ENCODE results near the gene CDK5RAP2.

The CDK5RAP2 gene

DNA sequence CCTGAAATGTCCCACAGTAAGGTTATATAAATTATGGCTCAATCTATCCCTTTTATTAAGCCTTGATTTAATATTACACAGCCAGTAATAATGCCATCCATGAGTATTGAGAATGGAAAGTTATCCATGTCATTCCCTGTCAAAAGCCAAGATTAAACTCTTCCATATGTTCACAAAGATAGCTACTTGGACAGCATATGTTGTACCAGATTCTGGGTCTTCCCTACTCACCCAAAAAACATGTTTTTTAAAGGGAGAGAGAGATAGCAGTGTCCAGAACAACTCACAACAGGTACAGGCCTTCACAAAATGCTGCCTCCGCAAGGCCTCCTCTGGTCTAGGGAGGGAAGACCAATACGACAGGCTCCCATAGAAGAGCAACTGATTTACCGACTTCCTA is 15.4 kb downstream of the CDK5RAP2 start:
- TF ChIP-seq RAD21 (IDR thresholded peaks at IDR 0.05; ENCODE audit: low read depth) (no peak), ZBTB7A (IDR thresholded peaks at IDR 0.05; ENCODE audit: low read depth) (no peak), FOXM1 (IDR thresholded peaks at IDR 0.05; ENCODE audit: borderline replicate concordance, low read depth) (no peak), TEAD4 (IDR thresholded peaks at IDR 0.05) (no peak), YY1 (IDR thresholded peaks at IDR 0.05; ENCODE audit: low read depth) (no peak), EP300 (IDR thresholded peaks at IDR 0.05; ENCODE audit: borderline replicate concordance) (no peak), TCF12 (IDR thresholded peaks at IDR 0.05; ENCODE audit: low read depth) (no peak), EGR1 (IDR thresholded peaks at IDR 0.05) (no peak)
- TF ChIP-seq, protein P1, sequence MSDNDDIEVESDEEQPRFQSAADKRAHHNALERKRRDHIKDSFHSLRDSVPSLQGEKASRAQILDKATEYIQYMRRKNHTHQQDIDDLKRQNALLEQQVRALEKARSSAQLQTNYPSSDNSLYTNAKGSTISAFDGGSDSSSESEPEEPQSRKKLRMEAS (IDR thresholded peaks at IDR 0.05) = no peak

DNA sequence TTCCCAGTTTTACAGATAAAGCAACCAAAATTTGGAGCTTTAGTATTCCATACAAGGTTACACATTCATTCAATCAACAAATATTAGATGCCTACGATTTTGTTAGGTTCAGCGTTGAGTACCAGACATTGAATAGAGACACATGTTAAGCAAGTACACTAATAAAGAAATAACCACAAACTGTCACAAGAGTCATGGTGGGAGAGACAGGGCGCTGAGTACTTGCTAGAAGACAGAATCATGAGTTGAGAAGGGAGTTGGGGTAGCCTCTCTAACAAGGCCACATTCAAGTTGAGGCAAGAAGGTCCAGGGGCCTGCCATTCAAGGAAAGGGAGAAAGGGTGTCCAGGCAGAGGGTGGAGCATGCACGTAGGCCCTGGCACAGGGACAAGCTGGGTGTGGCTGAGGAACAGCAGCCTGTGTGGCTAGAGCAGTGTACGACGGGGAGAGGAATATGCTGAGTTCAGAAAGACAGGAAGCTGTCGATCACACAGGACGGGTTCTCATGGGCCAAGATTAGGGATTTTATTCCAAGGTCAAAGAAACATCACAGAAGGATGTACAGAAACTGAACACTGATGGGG is 17.0 kb downstream of the CDK5RAP2 start:
- TF ChIP-seq YY1 (IDR thresholded peaks at IDR 0.05; ENCODE audit: low read depth) (no peak), CREB1 (IDR thresholded peaks at IDR 0.05; ENCODE audit: low read depth) (no peak), ZBTB7A (IDR thresholded peaks at IDR 0.05; ENCODE audit: low read depth) (no peak), FOXM1 (IDR thresholded peaks at IDR 0.05; ENCODE audit: borderline replicate concordance, low read depth) (no peak), TCF12 (IDR thresholded peaks at IDR 0.05; ENCODE audit: low read depth) (no peak), RAD21 (IDR thresholded peaks at IDR 0.05; ENCODE audit: low read depth) (no peak), EGR1 (IDR thresholded peaks at IDR 0.05) (no peak), TAF1 (IDR thresholded peaks at IDR 0.05; ENCODE audit: low read depth) (no peak), TEAD4 (IDR thresholded peaks at IDR 0.05) (no peak)
- TF ChIP-seq, protein P2, sequence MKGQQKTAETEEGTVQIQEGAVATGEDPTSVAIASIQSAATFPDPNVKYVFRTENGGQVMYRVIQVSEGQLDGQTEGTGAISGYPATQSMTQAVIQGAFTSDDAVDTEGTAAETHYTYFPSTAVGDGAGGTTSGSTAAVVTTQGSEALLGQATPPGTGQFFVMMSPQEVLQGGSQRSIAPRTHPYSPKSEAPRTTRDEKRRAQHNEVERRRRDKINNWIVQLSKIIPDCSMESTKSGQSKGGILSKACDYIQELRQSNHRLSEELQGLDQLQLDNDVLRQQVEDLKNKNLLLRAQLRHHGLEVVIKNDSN (IDR thresholded peaks at IDR 0.05) = no peak
- TF ChIP-seq, protein P1 (IDR thresholded peaks at IDR 0.05) = no peak
- TF ChIP-seq, protein P3, sequence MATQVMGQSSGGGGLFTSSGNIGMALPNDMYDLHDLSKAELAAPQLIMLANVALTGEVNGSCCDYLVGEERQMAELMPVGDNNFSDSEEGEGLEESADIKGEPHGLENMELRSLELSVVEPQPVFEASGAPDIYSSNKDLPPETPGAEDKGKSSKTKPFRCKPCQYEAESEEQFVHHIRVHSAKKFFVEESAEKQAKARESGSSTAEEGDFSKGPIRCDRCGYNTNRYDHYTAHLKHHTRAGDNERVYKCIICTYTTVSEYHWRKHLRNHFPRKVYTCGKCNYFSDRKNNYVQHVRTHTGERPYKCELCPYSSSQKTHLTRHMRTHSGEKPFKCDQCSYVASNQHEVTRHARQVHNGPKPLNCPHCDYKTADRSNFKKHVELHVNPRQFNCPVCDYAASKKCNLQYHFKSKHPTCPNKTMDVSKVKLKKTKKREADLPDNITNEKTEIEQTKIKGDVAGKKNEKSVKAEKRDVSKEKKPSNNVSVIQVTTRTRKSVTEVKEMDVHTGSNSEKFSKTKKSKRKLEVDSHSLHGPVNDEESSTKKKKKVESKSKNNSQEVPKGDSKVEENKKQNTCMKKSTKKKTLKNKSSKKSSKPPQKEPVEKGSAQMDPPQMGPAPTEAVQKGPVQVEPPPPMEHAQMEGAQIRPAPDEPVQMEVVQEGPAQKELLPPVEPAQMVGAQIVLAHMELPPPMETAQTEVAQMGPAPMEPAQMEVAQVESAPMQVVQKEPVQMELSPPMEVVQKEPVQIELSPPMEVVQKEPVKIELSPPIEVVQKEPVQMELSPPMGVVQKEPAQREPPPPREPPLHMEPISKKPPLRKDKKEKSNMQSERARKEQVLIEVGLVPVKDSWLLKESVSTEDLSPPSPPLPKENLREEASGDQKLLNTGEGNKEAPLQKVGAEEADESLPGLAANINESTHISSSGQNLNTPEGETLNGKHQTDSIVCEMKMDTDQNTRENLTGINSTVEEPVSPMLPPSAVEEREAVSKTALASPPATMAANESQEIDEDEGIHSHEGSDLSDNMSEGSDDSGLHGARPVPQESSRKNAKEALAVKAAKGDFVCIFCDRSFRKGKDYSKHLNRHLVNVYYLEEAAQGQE (IDR thresholded peaks at IDR 0.05; ENCODE audit: low read depth) = no peak

DNA sequence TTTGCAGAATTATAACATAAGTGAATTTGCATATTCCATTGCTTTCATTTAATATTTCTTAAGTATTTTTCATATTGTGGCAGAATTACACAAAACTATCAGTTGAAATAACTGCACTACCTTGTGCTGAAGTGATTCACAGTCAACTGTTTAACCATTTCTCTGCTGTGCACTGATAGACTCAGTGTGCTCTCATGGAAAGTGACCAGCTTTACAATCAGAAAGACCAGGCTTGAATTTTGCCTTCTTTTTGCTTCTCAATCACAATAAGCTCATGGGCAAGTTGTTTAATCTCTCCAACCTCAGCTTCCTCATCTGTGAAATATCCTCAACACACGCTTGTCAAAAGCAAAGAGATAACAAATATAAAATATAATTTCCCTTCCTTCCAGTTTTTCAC is 18.3 kb downstream of the CDK5RAP2 start:
- TF ChIP-seq CREB1 (IDR thresholded peaks at IDR 0.05; ENCODE audit: low read depth) (no peak), ZBTB7A (IDR thresholded peaks at IDR 0.05; ENCODE audit: low read depth) (no peak), RAD21 (IDR thresholded peaks at IDR 0.05; ENCODE audit: low read depth) (no peak), EGR1 (IDR thresholded peaks at IDR 0.05) (no peak), TAF1 (IDR thresholded peaks at IDR 0.05; ENCODE audit: low read depth) (no peak), YY1 (IDR thresholded peaks at IDR 0.05; ENCODE audit: low read depth) (no peak), FOXM1 (IDR thresholded peaks at IDR 0.05; ENCODE audit: borderline replicate concordance, low read depth) (no peak), CEBPB (IDR thresholded peaks at IDR 0.05) (no peak), EP300 (IDR thresholded peaks at IDR 0.05; ENCODE audit: borderline replicate concordance) (no peak), TEAD4 (IDR thresholded peaks at IDR 0.05) (no peak), NFIC (IDR thresholded peaks at IDR 0.05) (no peak)
- TF ChIP-seq, protein P3 (IDR thresholded peaks at IDR 0.05; ENCODE audit: low read depth) = no peak
- TF ChIP-seq, protein P2 (IDR thresholded peaks at IDR 0.05) = no peak
- TF ChIP-seq, protein P1 (IDR thresholded peaks at IDR 0.05) = no peak

DNA sequence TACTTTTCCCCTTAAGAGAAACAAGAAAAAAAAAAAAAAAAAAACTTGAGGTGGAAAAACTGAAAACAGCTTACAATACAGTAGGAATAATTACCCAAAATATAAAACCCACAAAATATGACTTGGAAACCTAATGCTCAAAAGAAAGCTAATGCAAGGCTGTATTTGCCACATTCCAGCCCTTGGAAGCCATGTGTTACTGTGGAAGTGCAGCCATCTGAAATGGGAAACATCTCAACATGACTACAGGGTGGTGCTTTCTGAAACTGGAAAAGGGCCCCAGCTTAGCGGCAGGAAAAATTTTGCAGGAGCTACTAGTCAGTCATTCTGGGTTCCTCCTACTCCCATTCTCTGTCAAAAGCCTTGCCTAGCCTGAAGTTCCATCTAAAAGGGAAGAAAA is 20.4 kb downstream of the CDK5RAP2 start:
- TF ChIP-seq EP300 (IDR thresholded peaks at IDR 0.05; ENCODE audit: borderline replicate concordance) = no peak
- no peak for TF ChIP-seq FOXM1 (IDR thresholded peaks at IDR 0.05; ENCODE audit: borderline replicate concordance, low read depth)
- no peak for TF ChIP-seq TEAD4 (IDR thresholded peaks at IDR 0.05)
- no peak for TF ChIP-seq YY1 (IDR thresholded peaks at IDR 0.05; ENCODE audit: low read depth)
- TF ChIP-seq RAD21 (IDR thresholded peaks at IDR 0.05; ENCODE audit: low read depth) = no peak
- TF ChIP-seq TAF1 (IDR thresholded peaks at IDR 0.05; ENCODE audit: low read depth) = no peak
- TF ChIP-seq TCF12 (IDR thresholded peaks at IDR 0.05; ENCODE audit: low read depth) = no peak
- TF ChIP-seq EGR1 (IDR thresholded peaks at IDR 0.05) = no peak
- no peak for TF ChIP-seq ZBTB7A (IDR thresholded peaks at IDR 0.05; ENCODE audit: low read depth)
- TF ChIP-seq NFIC (IDR thresholded peaks at IDR 0.05) = no peak
- TF ChIP-seq, protein P3 (IDR thresholded peaks at IDR 0.05; ENCODE audit: low read depth) = no peak
- TF ChIP-seq, protein P1 (IDR thresholded peaks at IDR 0.05) = no peak
- no peak for TF ChIP-seq CREB1 (IDR thresholded peaks at IDR 0.05; ENCODE audit: low read depth)
- TF ChIP-seq CEBPB (IDR thresholded peaks at IDR 0.05) = no peak
- TF ChIP-seq, protein P2 (IDR thresholded peaks at IDR 0.05) = no peak
